ENCODE measurements around the gene GAK.

GAK gene

GRCh38 chr4:821631-822030 lies 110.5 kb downstream of the GAK start:
- FAIRE-seq (no peak), DNase-seq (ENCODE audit: insufficient read length, low spot score) (no peak)
- TF ChIP-seq, protein P1, sequence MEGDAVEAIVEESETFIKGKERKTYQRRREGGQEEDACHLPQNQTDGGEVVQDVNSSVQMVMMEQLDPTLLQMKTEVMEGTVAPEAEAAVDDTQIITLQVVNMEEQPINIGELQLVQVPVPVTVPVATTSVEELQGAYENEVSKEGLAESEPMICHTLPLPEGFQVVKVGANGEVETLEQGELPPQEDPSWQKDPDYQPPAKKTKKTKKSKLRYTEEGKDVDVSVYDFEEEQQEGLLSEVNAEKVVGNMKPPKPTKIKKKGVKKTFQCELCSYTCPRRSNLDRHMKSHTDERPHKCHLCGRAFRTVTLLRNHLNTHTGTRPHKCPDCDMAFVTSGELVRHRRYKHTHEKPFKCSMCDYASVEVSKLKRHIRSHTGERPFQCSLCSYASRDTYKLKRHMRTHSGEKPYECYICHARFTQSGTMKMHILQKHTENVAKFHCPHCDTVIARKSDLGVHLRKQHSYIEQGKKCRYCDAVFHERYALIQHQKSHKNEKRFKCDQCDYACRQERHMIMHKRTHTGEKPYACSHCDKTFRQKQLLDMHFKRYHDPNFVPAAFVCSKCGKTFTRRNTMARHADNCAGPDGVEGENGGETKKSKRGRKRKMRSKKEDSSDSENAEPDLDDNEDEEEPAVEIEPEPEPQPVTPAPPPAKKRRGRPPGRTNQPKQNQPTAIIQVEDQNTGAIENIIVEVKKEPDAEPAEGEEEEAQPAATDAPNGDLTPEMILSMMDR (IDR thresholded peaks at IDR 0.05; ENCODE audit: insufficient read depth, missing control alignments): no peak

- FAIRE-seq (no peak), DNase-seq (ENCODE audit: insufficient read length, low spot score) (no peak)
- TF ChIP-seq, protein P1 (IDR thresholded peaks at IDR 0.05; ENCODE audit: insufficient read depth, missing control alignments): no peak
Observed at GRCh38 chr4:821181-821591, 110.9 kb downstream of the GAK start.

- FAIRE-seq: no peak
- TF ChIP-seq, protein P1 (IDR thresholded peaks at IDR 0.05; ENCODE audit: insufficient read depth, missing control alignments): no peak
- no peak for DNase-seq (ENCODE audit: insufficient read length, low spot score)
Observed at GRCh38 chr4:820230-821172, 111.6 kb downstream of the GAK start.

GRCh38 chr4:819401-820229 lies 112.5 kb downstream of the GAK start:
- FAIRE-seq (no peak), DNase-seq (ENCODE audit: insufficient read length, low spot score) (no peak)
- TF ChIP-seq, protein P1 (IDR thresholded peaks at IDR 0.05; ENCODE audit: insufficient read depth, missing control alignments): no peak

DNA sequence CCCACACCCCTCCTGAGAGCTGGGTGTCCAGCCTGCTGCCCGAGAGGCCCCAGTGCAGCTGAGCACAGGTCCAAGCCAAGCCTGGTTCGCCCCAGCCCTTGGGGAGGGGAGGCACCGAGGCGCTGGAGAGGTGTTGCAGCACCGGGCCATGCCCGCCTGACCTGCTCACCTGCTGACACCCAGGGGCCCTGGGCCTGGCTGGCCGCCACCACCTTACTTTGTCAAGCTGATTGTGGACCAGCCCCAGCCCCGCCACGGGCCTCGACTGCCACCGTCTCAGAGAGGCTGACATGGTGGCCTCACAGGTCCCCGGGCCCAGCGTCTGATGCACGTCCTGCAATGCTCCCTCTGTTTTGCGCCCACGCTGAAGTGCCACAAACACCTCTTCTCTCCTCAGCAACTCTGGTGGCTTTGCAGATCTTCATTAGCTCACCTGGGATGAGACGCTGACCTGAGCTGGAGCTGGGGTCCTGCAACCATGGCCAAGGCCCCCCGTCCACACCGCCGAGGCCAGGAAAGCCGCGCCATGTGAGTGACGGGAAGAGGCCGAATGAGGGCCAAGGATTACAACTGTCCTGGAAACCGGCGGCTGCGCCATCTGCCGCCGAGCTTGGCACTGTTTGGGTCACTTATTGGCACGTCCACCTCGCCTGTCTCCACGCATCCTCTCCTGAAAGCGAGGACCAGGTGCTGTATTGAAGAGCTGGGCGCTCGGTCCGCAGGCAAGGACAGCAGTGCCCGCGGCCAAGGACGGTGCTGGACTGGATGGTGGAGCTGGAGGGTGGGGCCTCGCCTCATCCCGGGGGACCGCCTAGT lies 113.8 kb downstream of the GAK start:
- no peak for DNase-seq (ENCODE audit: insufficient read length, low spot score)
- TF ChIP-seq, protein P1 (IDR thresholded peaks at IDR 0.05; ENCODE audit: insufficient read depth, missing control alignments): no peak
- no peak for FAIRE-seq

DNA sequence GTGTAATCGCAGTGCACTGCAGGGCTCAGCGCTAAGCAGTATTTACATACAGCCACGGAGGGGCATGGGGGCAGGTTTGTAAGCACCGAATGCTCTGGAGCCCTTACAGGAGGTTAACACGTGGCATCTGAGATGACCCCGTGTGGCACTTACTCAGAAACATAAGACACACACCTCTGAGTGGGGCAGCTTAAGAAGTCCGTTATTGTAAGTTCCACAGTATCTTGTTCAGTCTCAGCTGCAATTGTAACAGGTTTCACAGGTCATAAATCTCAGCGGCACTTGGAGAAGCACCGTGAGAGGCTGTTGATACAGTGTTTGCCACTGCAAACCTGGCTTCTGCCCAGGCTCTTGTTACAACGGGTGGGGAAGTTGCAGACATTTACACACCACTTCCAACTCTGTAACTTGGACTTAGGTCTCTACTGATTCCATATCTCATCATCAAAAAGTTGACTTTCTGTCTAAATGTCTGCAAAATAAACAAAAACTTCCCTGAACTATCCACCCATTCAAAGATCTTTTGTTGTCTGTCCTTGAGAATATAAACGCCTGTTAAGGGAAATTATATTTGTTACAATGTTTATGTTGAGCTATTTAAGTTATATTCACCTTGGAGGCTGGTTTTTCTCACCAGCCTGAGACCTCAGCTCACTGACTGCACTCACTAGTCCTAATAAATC lies 116.5 kb downstream of the GAK start:
- FAIRE-seq (no peak), DNase-seq (ENCODE audit: insufficient read length, low spot score) (no peak)
- TF ChIP-seq, protein P1 (IDR thresholded peaks at IDR 0.05; ENCODE audit: insufficient read depth, missing control alignments): no peak

All from D721Med (cell line).